ENCODE data around the gene EPN1.

DNA sequence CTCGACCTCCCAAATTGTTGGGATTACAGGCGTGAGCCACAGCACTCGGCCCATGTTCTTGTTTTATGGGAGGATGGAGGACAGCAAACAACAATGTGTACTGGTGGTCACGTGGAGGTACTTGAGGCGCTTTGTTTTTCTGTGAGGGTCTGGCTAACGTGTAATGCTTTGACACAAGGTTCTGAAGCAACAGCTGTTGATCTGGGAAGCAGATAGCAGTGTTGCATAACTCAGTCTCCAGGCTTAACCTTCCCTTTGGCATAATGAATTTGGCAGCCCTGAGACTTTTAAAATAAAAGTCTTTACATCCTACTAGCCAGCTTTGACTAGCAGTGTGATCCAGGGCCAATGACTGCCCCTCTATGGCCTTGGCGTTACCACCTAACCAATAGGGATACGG is 41.2 kb upstream of the EPN1 start:
- TF ChIP-seq, protein P1, sequence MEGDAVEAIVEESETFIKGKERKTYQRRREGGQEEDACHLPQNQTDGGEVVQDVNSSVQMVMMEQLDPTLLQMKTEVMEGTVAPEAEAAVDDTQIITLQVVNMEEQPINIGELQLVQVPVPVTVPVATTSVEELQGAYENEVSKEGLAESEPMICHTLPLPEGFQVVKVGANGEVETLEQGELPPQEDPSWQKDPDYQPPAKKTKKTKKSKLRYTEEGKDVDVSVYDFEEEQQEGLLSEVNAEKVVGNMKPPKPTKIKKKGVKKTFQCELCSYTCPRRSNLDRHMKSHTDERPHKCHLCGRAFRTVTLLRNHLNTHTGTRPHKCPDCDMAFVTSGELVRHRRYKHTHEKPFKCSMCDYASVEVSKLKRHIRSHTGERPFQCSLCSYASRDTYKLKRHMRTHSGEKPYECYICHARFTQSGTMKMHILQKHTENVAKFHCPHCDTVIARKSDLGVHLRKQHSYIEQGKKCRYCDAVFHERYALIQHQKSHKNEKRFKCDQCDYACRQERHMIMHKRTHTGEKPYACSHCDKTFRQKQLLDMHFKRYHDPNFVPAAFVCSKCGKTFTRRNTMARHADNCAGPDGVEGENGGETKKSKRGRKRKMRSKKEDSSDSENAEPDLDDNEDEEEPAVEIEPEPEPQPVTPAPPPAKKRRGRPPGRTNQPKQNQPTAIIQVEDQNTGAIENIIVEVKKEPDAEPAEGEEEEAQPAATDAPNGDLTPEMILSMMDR (IDR thresholded peaks at IDR 0.05; ENCODE audit: low read depth, low read length, poor library complexity, severe bottlenecking): no peak
- TF ChIP-seq EZH2phosphoT487 (IDR thresholded peaks at IDR 0.05; ENCODE audit: borderline replicate concordance, low read length): no peak

All from DOHH2 (cell line).